Lower lobe of right lung (tissue), 2 donors: ENCODE measurements around the gene ZNF765. TPM values are rescaled to one million over a fixed set of nuclear protein-coding genes. Genes with fewer than 3 reads are reported as not detected.
"Not testable (repeated sequence)": the region's sequence is repeated elsewhere in the genome, so short reads cannot be mapped to it uniquely, and the experiment has no call there.

Experiments used
- ATAC-seq, 2 donors: fragments of 200-7000 bp; cut with Tn5 transposase; one replicate each; pipeline ENCODE4 v1.9.1; 2020 to 2022; ENCODE audit warnings: mild to moderate bottlenecking in 2 of 2, moderate library complexity in 2 of 2
- DNase-seq: peaks from one replicate; pipeline ENCODE4 v3.0.0-alpha.2; 2020
- H3K27ac ChIP-seq: fragments of 200-600 bp; one replicate; pipeline ENCODE4 v1.8.0; 2022
- H3K27me3 ChIP-seq: fragments of 200-600 bp; one replicate; pipeline ENCODE4 v1.8.0; 2022; ENCODE audit warnings: low read depth
- H3K36me3 ChIP-seq: fragments of 200-600 bp; one replicate; pipeline ENCODE4 v1.8.0; 2022; ENCODE audit warnings: mild to moderate bottlenecking
- H3K4me1 ChIP-seq: fragments of 200-600 bp; one replicate; pipeline ENCODE4 v1.8.0; 2022
- H3K4me3 ChIP-seq: fragments of 200-600 bp; one replicate; pipeline ENCODE4 v1.8.0; 2022; ENCODE audit warnings: mild to moderate bottlenecking
- H3K9me3 ChIP-seq: fragments of 200-600 bp; one replicate; pipeline ENCODE4 v1.8.0; 2022
- intact Hi-C: fragments of 100-400 bp; cut with DNase I; formaldehyde crosslinking; loops from one replicate; pipeline ENCODE4 v1.11.0; 2022
- long read RNA-seq: library from polyadenylated mRNA; unstranded; transcript quantifications from one replicate; pipeline ENCODE4 v2.0.0, GENCODE V29; 2021
- total RNA-seq: library from RNA; stranded (reverse); fragmentation: NEBNext Ultra II Directional; extraction: Animal tissue kit (Norgen Biotek cat#: 25700); gene quantifications from one replicate; pipeline ENCODE4 v1.2.1, GENCODE V29; 2021
- TF ChIP-seq, protein P1 (sequence below): fragments of 200-600 bp; IDR thresholded peaks from one replicate; pipeline ENCODE4 v1.8.0; 2022; ENCODE audit warnings: antibody characterized with exemption, mild to moderate bottlenecking
- donor health status: DM: no; HTN: yes; CAD: no; lungs with severe emphysema.

ZNF765 gene
- total RNA-seq: 16.2 TPM
- long read RNA-seq, full-length matches to known transcripts: 10 of 33 reads
- long read RNA-seq, partial matches to known transcripts: 0 of 33 reads
- long read RNA-seq, other reads (novel, unspliced or antisense): 23 of 33 reads

DNA sequence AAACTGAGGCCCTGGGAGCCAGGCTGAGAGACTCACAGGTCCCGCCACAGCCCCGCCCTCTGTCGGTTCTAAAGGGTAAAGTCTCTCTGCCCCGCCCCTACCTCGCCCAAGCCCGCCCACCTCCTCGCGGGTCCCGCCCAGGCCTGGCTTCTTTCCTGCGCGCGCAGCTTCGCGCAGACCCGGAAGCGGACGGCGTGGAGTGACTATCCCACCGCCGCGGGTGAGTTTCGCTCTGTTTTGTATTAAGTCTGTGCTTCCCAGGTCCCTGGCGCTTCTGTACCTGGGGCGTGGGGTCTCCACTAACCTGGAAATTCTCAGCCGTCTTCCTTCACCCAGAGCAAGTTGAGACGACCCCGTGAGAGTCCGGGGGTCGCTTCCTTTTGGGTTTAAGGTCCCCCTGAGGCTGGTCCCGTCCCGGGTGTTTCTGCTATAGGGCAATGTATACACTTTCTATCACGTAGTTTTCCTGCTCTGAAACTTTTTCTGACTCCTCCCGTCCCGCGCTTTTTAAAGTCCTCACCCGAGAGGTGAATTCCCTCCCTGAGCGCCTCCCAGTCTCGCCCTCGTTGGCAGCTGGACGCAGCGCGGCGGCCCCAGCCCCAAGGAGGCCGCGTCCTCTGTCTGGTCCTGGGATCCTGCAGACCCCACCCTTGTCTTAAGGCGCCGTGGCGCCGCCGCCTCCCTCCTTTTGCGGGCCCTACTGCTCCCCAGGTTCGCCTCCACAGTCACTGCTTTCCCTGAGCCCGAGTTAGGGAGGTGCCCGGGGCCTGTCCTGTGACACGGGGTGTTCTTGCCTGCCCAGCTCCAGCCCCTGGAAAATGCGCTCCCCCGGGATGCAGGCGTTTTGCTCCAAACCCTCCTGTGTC is at the start of gene ZNF765:
ZNF765 (plus strand) TSS at position 176 of the 866 bp plus-strand sequence. CDS start 2,867 bp downstream, outside the sequence.
- peaks cover 23% of the 10 kb centered on the region for H3K36me3 ChIP-seq
- no peaks in the 10 kb centered on the region for H3K9me3 ChIP-seq
- peaks cover 15% of the 10 kb centered on the region for H3K4me1 ChIP-seq
- H3K4me3 ChIP-seq: peak within 1 kb of the TSS; percentile 73
- TF ChIP-seq, protein P1, sequence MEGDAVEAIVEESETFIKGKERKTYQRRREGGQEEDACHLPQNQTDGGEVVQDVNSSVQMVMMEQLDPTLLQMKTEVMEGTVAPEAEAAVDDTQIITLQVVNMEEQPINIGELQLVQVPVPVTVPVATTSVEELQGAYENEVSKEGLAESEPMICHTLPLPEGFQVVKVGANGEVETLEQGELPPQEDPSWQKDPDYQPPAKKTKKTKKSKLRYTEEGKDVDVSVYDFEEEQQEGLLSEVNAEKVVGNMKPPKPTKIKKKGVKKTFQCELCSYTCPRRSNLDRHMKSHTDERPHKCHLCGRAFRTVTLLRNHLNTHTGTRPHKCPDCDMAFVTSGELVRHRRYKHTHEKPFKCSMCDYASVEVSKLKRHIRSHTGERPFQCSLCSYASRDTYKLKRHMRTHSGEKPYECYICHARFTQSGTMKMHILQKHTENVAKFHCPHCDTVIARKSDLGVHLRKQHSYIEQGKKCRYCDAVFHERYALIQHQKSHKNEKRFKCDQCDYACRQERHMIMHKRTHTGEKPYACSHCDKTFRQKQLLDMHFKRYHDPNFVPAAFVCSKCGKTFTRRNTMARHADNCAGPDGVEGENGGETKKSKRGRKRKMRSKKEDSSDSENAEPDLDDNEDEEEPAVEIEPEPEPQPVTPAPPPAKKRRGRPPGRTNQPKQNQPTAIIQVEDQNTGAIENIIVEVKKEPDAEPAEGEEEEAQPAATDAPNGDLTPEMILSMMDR: peak; percentile 52
- no peaks in the 10 kb centered on the region for H3K27me3 ChIP-seq
- DNase-seq (peak; percentile 96), ATAC-seq (peak; percentile 100)
- intact Hi-C loops: no loop called here
- H3K27ac ChIP-seq: peak within 1 kb of the TSS; percentile 82

DNA sequence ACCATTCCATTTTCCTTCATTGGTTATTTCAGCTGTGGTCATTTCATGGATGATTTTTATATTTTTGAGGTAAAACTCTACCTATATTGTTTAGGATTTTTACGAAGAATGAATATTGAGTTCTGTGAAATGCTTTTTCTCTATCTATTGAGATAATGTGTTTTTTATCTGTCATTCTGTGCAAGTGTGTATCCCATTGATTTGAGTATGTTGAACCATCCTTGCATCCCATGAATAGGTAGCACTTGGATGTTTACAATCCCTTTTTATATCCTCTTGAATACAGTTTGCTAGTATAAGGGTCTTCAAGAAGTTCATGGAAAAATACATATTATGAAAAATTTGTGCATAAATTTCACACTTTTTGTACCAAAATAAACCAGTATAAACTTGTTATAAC is 39.2 kb upstream of the ZNF765 start:
- intact Hi-C loops: no loop called here
- peaks cover 75% of the 10 kb centered on the region for H3K9me3 ChIP-seq
- no peaks in the 10 kb centered on the region for H3K4me1 ChIP-seq
- ATAC-seq: no peak
- no peaks in the 10 kb centered on the region for H3K27me3 ChIP-seq
- H3K27ac ChIP-seq: no peak overlapping the region
- no peak overlapping the region for H3K4me3 ChIP-seq
- peaks cover 12% of the 10 kb centered on the region for H3K36me3 ChIP-seq
- no peak for DNase-seq
- TF ChIP-seq, protein P1: no peak

DNA sequence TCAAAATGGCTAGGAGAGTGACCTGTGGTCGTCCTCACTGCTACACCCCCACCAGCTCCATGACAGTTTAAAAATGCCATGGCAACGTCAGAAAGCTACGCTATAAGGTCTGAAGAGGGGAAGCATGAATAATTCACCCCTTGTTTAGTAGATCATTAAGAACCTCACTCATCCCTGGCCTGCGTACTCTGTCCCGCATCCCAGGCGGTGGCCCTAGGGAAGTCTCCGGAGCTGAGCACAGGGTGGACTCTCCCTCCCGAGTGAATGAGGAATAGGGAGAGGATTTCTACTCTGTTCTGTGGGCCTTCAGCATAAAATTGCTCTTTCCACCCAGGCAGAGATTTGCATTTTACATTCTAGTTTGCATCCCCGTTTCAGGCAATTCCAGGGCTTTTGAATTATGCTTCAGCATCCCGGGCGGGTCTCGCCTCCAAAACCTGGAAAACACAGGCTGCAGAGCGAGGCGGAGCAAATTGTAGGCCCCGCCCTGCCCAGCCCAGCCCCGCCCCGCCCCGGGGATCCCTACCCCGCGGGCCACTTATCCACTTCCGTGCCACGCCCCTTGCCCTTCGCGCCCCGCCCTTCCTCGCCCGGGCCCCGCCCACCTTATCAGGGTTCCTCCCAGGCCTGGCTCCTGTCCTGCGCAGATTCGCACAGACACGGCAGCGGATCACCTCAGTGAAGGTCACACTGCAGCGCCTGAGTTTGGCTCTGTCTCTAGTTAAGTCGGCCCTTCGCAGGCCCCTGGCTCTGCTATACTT is 36.9 kb upstream of the ZNF765 start:
- peaks cover 52% of the 10 kb centered on the region for H3K9me3 ChIP-seq
- H3K27me3 ChIP-seq: no peaks in the 10 kb centered on the region
- ATAC-seq (no peak), DNase-seq (no peak)
- TF ChIP-seq, protein P1: no peak
- no peak overlapping the region for H3K27ac ChIP-seq
- no peaks in the 10 kb centered on the region for H3K4me1 ChIP-seq
- H3K4me3 ChIP-seq: no peak overlapping the region
- intact Hi-C loops: no loop called here
- H3K36me3 ChIP-seq: no peaks in the 10 kb centered on the region

DNA sequence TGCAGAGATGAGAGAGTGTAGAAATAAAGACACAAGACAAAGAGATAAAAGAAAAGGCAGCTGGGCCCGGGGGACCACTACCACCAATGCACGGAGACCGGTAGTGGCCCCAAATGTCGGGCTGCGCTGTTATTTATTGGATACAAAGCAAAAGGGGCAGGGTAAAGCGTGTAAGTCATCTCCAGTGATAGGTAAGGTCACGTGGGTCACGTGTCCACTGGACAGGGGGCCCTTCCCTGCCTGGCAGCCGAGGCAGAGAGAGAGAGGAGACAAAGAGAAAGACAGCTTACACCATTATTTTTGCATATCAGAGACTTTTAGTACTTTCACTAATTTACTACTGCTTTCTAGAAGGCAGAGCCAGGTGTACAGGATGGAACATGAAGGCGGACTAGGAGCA is 34.9 kb upstream of the ZNF765 start:
- H3K36me3 ChIP-seq, H3K27ac ChIP-seq, DNase-seq, H3K4me1 ChIP-seq, H3K27me3 ChIP-seq, ATAC-seq, intact Hi-C loops, H3K4me3 ChIP-seq: not testable (repeated sequence)
- peaks cover 31% of the 10 kb centered on the region for H3K9me3 ChIP-seq

DNA sequence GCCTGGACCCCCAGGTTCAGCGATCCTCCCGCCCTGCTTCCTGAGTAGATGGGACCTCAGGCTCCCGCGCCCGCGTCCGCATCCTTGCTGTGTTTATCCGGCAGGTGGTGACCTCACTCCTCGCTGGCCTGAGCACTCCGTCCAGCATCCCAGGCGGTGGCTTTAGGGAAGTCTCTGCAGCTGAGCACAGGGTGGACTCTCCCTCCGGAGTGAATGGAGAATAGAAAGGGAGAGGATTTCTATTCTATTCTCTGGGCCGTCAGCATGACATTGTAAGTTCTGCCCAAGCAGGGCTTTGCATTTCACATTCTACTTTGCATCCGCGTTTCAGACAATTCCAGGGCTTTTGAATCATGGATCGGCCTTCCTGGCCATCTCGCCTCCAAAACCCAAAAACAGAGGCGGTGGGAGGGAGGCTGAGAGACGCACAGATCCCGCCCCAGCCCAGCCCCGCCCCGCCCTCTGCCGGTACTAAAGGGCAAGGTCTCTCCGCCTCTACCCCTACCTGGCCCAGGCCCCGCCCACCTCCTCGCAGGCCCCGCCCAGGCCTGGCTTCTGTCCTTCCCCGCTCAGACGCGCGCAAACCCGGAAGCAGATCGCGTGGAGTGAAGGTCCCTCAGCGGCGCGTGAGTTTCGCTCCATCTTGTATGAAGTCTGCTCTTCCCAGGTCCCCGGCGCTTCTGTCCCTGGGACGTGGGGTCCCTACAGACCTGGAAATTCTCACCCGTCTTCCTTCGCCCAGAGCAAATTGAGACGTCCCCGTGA is 29.6 kb upstream of the ZNF765 start, which contains the start of gene ZNF525:
ZNF525 (plus strand) TSS at position 572 of the 765 bp plus-strand sequence. CDS start 6,577 bp downstream, outside the sequence.
- intact Hi-C loops: no loop called here
- DNase-seq (peak; percentile 95), ATAC-seq (peak; percentile 100)
- no peaks in the 10 kb centered on the region for H3K27me3 ChIP-seq
- H3K27ac ChIP-seq: peak within 1 kb of the TSS; percentile 66
- TF ChIP-seq, protein P1: peak; percentile 33
- H3K9me3 ChIP-seq: no peaks in the 10 kb centered on the region
- peak within 1 kb of the TSS; percentile 69 for H3K4me3 ChIP-seq
- H3K4me1 ChIP-seq: no peaks in the 10 kb centered on the region
- H3K36me3 ChIP-seq: no peaks in the 10 kb centered on the region
